HG03135 (cell line): ENCODE measurements around the gene ANKRD10.
A peak's percentile ranks its signal among the peaks of the same experiment; 100 is the strongest.

Experiments
- ATAC-seq: cut with Tn5 transposase; IDR thresholded peaks from one replicate; pipeline ENCODE4 v1.9.1; 2021; ENCODE audit warnings: mild to moderate bottlenecking, moderate library complexity; ENCODE audit not compliant: unreplicated experiment

ANKRD10 gene

GRCh38 chr13:110945928-110946570, 31.2 kb upstream of the ANKRD10 start:
- ATAC-seq: no peak

- ATAC-seq: no peak
These were observed 30.4 kb upstream of the ANKRD10 start for GRCh38 chr13:110944968-110945927.

- no peak for ATAC-seq
These were observed 29.5 kb upstream of the ANKRD10 start for GRCh38 chr13:110944121-110944967.

GRCh38 chr13:110942248-110942981, 27.5 kb upstream of the ANKRD10 start:
- peak; percentile 58 for ATAC-seq

- ATAC-seq: no peak
These were observed 24.0 kb upstream of the ANKRD10 start for GRCh38 chr13:110938662-110939421.

- ATAC-seq: no peak
These were observed 22.8 kb upstream of the ANKRD10 start for GRCh38 chr13:110937511-110938285.

GRCh38 chr13:110936519-110936918, 21.6 kb upstream of the ANKRD10 start:
- no peak for ATAC-seq

- ATAC-seq: no peak
These were observed 17.7 kb upstream of the ANKRD10 start for GRCh38 chr13:110932588-110932987.

GRCh38 chr13:110929104-110929777, 14.4 kb upstream of the ANKRD10 start:
- no peak for ATAC-seq

GRCh38 chr13:110925023-110925612, 10.2 kb upstream of the ANKRD10 start:
- no peak for ATAC-seq

- ATAC-seq: no peak
These were observed 9.7 kb upstream of the ANKRD10 start for GRCh38 chr13:110924639-110924934.

- ATAC-seq: no peak
These were observed 9.1 kb upstream of the ANKRD10 start for GRCh38 chr13:110923777-110924638.

GRCh38 chr13:110923086-110923485, 8.2 kb upstream of the ANKRD10 start:
- ATAC-seq: no peak

- no peak for ATAC-seq
These were observed 7.6 kb upstream of the ANKRD10 start for GRCh38 chr13:110922506-110922905.

GRCh38 chr13:110921695-110922094, 6.8 kb upstream of the ANKRD10 start:
- ATAC-seq: no peak

GRCh38 chr13:110921209-110921608, 6.3 kb upstream of the ANKRD10 start:
- ATAC-seq: no peak

GRCh38 chr13:110920038-110920437, 5.2 kb upstream of the ANKRD10 start:
- ATAC-seq: no peak
